Colonic mucosa (tissue), 4 donors: Measurements from ENCODE around the gene HOMER3. TPM values are rescaled to one million over a fixed set of nuclear protein-coding genes. Genes with fewer than 3 reads are reported as not detected.

Source experiments
- DNase-seq: peaks from one replicate; pipeline ENCODE4 v3.0.0-alpha.2; 2020
- H3K27ac ChIP-seq: fragments of 200-600 bp; one replicate; pipeline ENCODE4 v1.8.0; 2021
- H3K27me3 ChIP-seq: fragments of 200-600 bp; one replicate; pipeline ENCODE4 v1.8.0; 2021
- H3K36me3 ChIP-seq: fragments of 200-600 bp; one replicate; pipeline ENCODE4 v1.8.0; 2021
- H3K4me1 ChIP-seq: fragments of 200-600 bp; one replicate; pipeline ENCODE4 v1.8.0; 2021; ENCODE audit warnings: mild to moderate bottlenecking
- H3K4me3 ChIP-seq: fragments of 200-600 bp; one replicate; pipeline ENCODE4 v1.8.0; 2021
- H3K9ac ChIP-seq, 2 donors: one replicate each; pipeline ENCODE4 v1.7.0; 2013; ENCODE audit warnings: control low read depth in 2 of 2, low read depth in 2 of 2, low read length in 2 of 2
- H3K9me3 ChIP-seq: fragments of 200-600 bp; one replicate; pipeline ENCODE4 v1.8.0; 2021
- intact Hi-C: fragments of 100-400 bp; cut with DNase I; formaldehyde crosslinking; loops from one replicate; pipeline ENCODE4 v1.14.1; 2022
- total RNA-seq, 2 donors: library from RNA; stranded (reverse); fragmentation: NEBNext Ultra II Directional in 1 of 2; extraction: Animal tissue kit (Norgen Biotek cat#: 25700) in 1 of 2; gene quantifications; one replicate each; pipeline ENCODE4 v1.2.1, GENCODE V29; 2021
- TF ChIP-seq, protein P1 (sequence below): fragments of 200-600 bp; IDR thresholded peaks from one replicate; pipeline ENCODE4 v1.8.0; 2022; ENCODE audit warnings: antibody characterized with exemption, mild to moderate bottlenecking
- donor health status: healthy.
- donor health status: DM: no; HTN: no; CAD: no.
- donor health status: DM: no; HTN: no; CAD: no.

The HOMER3 gene
- total RNA-seq, 2 donors from 2014 or later, result 1.9 to 5.3 TPM

DNA sequence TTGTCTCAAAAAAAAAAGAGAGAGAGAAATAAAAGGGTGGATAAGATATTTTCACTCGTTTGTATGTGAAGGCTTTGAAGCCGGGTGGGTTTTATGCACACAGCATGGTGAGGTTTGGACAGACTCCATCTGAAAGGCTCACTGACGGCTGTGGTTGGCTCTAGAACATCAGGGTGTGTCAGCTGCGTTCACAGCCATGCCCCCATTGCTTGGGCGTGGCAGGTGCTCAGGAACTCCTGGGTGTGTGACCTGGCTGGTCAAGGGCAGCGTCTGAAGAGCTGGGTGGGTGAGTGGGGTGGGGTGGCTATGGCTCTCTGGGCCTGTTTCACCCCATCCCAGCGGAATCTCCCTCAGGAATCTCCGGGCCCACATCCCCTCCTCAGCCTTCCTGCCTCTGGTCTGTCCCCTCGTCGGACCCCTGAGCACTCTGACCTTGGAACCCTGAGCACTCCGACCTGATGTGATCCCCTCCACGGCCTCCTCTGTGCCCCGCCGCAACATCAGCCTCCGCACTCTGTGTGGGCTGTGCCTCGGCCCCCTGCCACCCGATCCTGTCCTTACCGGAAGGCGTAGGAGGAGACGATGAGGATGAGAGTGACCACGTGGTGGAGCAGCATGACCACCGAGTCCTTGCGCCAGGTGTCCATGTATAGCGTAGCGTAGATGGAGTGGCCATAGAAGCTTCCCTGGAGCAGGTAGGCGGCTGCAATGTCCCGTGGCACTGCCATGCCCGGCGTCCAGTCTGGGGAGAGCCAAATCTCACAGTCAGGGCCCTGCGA is 57.3 kb downstream of the HOMER3 start:
- no peaks in the 10 kb centered on the region for H3K4me1 ChIP-seq
- no peaks in the 10 kb centered on the region for H3K27me3 ChIP-seq
- H3K27ac ChIP-seq, result no peak overlapping the region
- DNase-seq, result peak; percentile 47
- no peaks in the 10 kb centered on the region for H3K9me3 ChIP-seq
- no peaks in the 10 kb centered on the region for H3K36me3 ChIP-seq
- no peak overlapping the region for H3K9ac ChIP-seq
- intact Hi-C loops, result no loop called here
- TF ChIP-seq, protein P1, sequence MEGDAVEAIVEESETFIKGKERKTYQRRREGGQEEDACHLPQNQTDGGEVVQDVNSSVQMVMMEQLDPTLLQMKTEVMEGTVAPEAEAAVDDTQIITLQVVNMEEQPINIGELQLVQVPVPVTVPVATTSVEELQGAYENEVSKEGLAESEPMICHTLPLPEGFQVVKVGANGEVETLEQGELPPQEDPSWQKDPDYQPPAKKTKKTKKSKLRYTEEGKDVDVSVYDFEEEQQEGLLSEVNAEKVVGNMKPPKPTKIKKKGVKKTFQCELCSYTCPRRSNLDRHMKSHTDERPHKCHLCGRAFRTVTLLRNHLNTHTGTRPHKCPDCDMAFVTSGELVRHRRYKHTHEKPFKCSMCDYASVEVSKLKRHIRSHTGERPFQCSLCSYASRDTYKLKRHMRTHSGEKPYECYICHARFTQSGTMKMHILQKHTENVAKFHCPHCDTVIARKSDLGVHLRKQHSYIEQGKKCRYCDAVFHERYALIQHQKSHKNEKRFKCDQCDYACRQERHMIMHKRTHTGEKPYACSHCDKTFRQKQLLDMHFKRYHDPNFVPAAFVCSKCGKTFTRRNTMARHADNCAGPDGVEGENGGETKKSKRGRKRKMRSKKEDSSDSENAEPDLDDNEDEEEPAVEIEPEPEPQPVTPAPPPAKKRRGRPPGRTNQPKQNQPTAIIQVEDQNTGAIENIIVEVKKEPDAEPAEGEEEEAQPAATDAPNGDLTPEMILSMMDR, result no peak
- no peak overlapping the region for H3K4me3 ChIP-seq

GRCh38 chr19:18881491-18881890 is 59.5 kb downstream of the HOMER3 start:
- H3K9me3 ChIP-seq, result no peaks in the 10 kb centered on the region
- intact Hi-C loops, result no loop called here

GRCh38 chr19:18879579-18880373 is 61.2 kb downstream of the HOMER3 start:
- no peaks in the 10 kb centered on the region for H3K4me1 ChIP-seq
- no peaks in the 10 kb centered on the region for H3K9me3 ChIP-seq
- H3K36me3 ChIP-seq, result no peaks in the 10 kb centered on the region
- H3K27ac ChIP-seq, result no peak overlapping the region
- H3K9ac ChIP-seq, result no peak overlapping the region
- H3K4me3 ChIP-seq, result no peak overlapping the region
- TF ChIP-seq, protein P1, result no peak
- intact Hi-C loops, result no loop called here
- H3K27me3 ChIP-seq, result no peaks in the 10 kb centered on the region
- peak; percentile 87 for DNase-seq

More at GRCh38 chr19:18881491-18881890, 59.5 kb downstream of the HOMER3 start:
- TF ChIP-seq, protein P1, result no peak
- Histone ChIP-seq H3K27me3 (no peaks in the 10 kb centered on the region), H3K4me1 (no peaks in the 10 kb centered on the region), H3K9ac (no peak overlapping the region), H3K4me3 (no peak overlapping the region), H3K36me3 (no peaks in the 10 kb centered on the region), H3K27ac (no peak overlapping the region)
- DNase-seq, result no peak

Other genes starting within 250 kb of the HOMER3 start
- under 1 TPM in 1 of 2 donors, not detected in 1; 0.13 TPM for gene COMP, start 149.9 kb downstream of the HOMER3 start, total RNA-seq
- 100 to 1,000 TPM in 1 of 2 donors, 10 to 100 TPM in 1; 77.5 to 113 TPM for gene UPF1, start 109.3 kb downstream of the HOMER3 start, total RNA-seq
- gene CERS1, start 45.1 kb downstream of the HOMER3 start, total RNA-seq, result under 1 TPM; 0.15 to 0.58 TPM
- 100 to 1,000 TPM; 218 to 295 TPM for gene COPE, start 21.8 kb downstream of the HOMER3 start, total RNA-seq
- gene DDX49, start 21.5 kb downstream of the HOMER3 start, total RNA-seq, result 10 to 100 TPM; 31.1 to 57.8 TPM
- gene SUGP2, start 92.3 kb upstream of the HOMER3 start, total RNA-seq, result 10 to 100 TPM; 44.1 to 55.3 TPM
- 10 to 100 TPM; 15.0 to 29.4 TPM for gene ARMC6, start 92.4 kb upstream of the HOMER3 start, total RNA-seq
- 1 to 10 TPM; 3.7 to 7.9 TPM for gene SLC25A42, start 122.8 kb upstream of the HOMER3 start, total RNA-seq
- 10 to 100 TPM; 17.6 to 33.6 TPM for gene TMEM161A, start 197.3 kb upstream of the HOMER3 start, total RNA-seq
- gene MEF2B, start 229.0 kb upstream of the HOMER3 start, total RNA-seq, result 1 to 10 TPM; 1.5 to 3.9 TPM